HG03521 (cell line): ENCODE results near the gene ZFYVE9.
"Not testable (repeated sequence)": the region's sequence is repeated elsewhere in the genome, so short reads cannot be mapped to it uniquely, and the experiment has no call there.

Experiments
- ATAC-seq: cut with Tn5 transposase; IDR thresholded peaks from one replicate; pipeline ENCODE4 v1.9.1; 2021; ENCODE audit warnings: mild to moderate bottlenecking, moderate library complexity; ENCODE audit not compliant: unreplicated experiment

The ZFYVE9 gene

DNA sequence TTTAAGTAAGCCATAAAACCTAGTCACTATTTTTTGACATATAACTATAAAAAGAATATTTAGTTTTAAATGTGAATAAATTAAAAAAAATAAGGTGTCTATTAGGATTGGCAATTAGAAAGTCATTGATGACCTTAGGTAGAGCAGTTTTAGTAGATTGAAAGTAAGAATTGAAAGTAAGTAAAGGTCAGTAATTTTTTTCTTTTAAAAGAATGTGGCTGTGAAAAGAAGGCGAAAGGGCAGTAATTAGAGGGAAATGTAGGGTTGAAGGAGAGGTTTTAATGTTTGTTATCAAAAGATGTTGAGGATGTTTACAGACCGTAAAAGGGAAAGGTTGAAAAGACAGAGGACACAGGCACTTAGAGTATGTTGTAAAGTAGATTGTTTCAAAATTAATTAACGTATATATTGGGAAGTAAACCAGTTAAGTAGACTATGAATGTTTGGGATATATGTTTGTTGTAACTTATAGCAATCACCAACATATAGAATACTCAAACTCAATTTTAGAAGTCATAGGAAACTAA is 41.0 kb downstream of the ZFYVE9 start:
- no peak for ATAC-seq

DNA sequence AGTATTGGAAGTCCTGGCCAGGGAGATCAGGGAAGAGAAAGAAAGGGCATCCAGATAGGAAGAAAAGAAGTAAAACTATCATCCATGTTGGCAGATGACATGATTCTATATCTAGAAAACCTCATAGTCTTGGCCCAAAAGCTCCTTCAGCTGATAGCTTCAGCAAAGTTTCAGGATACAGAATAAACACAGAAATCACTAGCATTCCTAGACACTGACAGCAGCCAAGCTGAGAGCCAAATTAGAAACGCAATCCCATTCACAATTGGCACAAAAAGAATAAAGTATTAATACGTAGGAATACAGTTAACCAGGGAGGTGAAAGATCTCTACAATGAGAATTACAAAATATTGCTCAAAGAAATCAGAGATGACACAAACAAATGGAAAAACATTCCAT is 44.6 kb downstream of the ZFYVE9 start:
- ATAC-seq = no peak

DNA sequence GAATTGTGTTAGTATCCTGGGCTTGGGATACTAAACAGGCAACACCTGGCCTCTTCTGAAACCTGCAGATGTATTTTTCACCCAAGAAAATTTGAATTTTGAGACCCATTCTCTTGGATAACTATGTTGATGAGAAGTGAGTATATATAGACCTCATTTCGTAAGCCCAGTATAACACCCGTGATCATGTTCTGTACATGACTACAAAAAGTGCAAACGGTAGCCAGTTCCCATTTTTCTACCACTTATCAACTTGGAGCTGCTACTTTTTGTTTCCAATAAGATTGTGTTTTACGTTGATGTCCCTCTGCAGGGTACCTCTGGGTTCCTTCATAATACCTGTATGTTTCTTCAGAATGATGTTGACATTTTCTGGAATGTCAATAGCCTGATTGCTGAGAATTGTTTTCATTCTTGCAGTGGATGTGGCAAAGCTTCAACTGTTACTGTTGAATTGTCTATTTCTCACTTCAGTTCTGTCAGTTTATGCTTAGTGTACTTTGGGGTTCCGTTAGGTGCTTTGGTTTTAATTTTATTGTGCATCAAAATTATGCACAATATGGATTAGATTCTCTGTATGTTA is 48.1 kb downstream of the ZFYVE9 start:
- no peak for ATAC-seq

DNA sequence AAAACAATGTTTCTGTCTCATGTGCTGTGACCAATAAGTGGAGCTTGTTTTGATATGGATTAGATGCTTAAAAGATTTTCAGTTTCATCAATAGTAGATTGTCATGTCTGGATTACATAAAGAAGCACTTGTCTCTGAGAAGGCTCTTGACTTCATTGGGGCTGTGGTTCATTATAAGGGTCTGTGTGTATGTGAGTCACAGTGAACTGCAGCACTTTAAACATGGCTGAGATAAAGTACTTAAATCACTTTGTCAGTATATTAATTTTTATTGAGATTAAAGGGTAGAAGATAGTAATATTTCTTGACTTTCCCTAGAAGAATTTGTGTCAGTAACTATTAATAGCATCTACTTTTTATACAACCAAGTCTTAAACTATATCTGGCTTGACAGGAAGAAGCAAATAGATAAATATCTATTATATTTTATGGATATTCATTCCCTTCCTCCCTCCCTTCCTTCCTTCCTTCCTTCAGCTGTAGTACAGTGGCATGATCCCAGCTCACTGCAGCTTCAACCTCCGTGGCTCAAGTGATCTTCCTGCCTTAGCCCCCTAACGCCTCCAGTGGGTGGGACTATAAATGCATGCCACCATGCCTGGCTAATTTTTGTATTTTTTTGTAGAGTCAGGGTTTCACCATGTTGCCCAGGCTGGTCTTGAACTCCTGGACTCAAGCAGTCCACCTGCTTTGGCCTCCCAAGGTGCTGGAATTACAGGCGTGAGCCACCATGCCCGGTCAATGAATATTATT is 48.8 kb downstream of the ZFYVE9 start:
- no peak for ATAC-seq

DNA sequence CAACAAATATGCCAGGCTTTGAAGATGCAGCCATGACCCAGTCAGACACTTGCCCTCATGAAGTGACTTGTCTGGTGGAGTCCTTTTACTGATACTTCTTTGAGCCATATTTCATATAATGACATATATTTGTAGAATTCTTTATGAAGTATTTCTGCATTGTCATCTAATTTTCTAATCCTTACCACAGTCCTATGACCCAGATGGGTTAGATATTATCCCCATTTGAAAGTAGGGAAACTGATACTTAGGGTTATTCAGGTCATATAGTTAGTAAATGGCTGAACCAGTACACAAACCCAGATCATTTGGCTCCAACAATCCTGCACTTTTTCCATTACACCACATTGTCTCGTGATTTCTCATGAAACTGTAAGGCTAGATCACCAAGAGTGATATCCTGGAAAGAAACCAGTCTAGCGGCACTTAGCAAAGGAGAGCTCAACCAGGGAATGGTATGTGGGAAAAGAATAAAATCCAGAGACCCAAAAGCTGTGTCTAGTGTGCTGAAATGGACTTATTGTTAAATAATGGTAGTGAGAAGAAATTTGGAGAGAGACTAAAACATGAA is 49.6 kb downstream of the ZFYVE9 start:
- ATAC-seq = no peak

DNA sequence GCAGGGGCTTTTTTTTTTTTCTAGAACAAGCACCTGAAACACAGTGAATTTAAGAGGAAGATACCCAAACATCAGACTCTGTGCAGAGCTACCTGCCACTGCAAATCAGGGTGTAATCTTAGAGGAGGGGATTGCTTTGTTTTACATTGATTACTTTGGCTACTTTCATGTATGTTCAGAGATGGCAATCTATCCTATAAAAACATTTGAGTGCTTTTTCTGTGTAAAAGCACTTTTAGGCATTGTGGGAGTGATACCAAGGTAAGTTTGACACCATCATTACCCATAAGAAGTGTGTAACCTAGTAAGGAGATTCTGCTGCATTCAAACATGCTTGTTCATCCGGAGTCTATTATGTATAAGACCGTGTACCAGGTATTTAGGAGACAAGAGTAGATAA is 50.1 kb downstream of the ZFYVE9 start:
- no peak for ATAC-seq

DNA sequence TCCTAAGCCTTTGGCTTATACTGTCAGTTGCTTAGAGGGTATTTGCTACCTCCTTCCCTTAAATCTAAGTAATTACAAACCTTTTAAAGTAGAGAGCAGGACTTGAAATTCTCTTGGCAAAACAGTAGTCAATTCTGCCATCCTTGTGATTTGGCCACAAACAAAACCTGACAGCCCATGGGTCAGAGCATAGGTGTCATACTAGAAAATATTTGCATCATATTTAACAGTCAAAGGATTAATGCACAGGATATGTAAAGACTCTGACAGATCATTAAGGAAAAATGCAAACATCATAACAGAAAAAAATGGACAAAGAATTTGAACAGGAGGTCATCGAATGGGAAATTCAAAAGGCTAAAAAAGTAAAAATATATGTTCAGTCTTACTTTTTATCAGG is 50.5 kb downstream of the ZFYVE9 start:
- no peak for ATAC-seq

DNA sequence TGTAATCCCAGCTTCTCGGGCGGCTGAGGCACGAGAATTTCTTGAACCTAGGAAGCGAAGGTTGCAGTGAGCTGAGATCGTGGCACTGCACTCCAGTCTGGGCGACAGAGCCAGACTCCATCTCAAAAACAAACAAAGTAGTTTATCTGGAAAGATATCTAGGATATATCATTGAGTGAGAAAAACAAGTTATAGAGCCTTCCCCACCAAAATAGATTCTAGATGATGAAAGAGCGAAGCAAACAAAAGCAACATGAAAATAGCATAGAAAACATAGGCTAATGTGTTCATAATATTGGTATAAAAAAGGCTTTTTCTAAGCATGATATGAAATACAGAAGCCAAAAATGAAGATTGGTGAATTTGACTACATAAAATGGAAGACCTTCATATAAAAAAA is 52.1 kb downstream of the ZFYVE9 start:
- no peak for ATAC-seq

DNA sequence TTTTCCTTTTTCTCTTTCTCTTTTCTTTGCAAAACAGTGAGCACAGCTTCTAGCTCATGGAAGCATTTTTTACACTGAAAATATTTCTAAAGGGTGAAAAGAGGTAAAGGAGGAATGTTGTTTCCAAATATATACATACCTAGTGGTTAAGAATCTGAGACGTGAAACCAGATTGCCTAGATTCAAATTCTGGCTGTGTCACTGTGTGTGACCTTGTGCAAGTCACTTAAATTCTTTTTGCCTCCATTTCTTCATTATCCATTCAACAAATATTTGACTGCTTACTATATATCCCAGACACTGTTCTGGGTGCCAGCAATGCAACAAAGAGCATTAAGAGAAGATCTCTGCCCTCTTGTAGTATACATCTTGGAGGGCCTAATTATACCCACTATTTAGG is 53.3 kb downstream of the ZFYVE9 start:
- ATAC-seq = no peak

DNA sequence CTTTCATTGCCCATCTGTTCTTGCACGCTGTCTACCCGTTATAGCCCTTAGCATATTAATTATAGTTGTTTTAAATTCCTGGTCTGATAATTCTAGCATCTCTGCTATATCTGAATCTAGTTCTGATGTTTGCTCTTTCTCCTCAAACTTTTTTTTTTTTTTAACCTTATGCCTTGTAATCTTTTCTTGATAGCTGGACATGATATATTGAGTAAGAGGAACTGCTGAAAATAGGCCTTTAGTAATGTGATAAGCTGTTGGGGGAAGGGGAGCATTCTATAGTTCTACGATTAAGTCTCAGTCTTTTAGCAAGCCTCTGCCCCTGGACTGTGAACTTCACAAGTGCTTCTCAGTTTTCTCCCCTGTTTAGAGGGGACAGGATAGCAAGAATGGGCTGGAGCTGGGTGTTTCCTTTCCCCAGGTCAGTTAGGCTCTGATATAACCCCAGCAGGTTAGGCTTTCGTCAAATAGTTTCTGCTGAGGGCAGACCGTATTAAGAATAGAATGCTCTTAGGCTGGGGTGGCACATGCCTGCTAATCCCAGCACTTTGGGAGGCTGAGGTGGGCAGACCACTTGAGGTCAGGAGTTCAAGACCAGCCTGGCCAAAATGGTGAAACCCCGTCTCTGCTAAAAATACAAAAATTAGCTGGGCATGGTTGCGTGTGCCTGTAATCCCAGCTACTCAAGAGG is 62.2 kb downstream of the ZFYVE9 start:
- no peak for ATAC-seq

DNA sequence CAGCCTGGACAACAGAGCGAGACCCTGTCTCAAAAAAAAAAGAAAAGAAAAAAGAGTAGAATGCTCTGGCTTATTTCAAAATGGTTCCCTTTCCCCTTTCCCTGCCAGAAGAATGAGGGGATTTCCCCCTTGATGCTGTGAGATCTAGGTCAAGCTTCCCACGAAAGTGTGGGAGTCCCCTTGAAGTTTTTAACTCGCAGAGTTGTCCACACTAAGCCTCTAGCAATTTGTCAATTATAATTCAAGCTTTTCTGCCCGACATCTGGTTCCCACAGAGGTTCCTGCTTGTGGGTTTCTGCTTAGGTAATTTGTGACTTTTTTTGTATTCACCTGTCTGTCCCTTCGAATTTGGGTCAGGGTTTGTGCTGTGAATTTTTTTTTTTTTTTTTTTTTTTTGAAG is 62.8 kb downstream of the ZFYVE9 start:
- ATAC-seq = no peak

DNA sequence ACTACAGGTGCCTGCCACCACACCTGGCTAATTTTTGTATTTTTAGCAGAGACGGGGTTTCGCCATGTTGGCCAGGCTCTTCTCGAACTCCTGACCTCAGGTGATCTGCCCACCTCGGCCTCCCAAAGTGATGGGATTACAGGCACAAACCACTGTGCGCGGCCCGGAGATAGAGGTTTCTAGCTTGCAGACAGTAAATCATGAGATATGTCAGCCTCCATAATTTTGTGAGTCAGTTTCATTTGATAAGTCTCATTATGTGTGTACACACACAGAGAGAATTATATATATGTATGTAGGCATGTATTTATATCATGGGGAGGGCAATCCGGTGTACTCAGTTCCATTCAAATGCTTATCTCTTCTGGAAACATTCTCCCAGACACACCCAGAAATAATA is 64.8 kb downstream of the ZFYVE9 start:
- ATAC-seq = not testable (repeated sequence)

DNA sequence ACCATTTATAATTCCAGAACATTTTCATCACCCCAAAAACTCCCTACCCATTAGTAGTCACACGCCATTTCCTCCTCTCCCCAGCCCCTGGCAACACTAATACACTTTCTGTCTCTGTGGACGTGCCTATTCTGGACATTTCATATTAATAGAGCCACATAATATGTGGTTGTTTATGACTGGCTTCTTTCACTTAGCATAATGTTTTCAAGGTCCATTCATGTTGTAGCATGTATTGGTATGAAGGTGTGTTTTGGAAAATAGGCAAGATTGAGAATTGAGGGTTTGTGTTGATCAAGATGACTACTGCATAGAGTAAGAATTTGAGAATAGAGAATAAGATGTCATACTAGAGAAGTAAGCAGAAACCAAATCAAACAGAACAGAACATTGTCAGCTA is 67.5 kb downstream of the ZFYVE9 start:
- no peak for ATAC-seq

DNA sequence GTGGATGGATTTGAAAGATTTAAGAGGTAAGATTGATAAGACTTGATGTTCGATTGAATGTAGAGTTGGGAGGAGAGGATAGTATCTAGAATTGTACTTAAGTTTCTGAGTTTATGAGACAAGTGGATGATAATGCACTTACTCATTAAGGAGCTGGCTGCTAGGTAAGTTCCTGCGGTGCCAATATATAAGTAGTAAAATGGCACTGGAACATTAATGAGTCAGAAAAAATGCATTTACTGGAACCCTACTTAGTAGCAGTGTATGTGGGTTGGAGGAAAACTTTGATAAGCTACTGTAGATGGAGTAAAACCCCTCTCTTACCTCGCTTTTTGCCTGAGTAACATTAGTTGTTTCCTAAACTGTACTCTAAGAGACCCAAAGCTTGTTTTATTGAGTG is 68.2 kb downstream of the ZFYVE9 start:
- ATAC-seq = no peak

DNA sequence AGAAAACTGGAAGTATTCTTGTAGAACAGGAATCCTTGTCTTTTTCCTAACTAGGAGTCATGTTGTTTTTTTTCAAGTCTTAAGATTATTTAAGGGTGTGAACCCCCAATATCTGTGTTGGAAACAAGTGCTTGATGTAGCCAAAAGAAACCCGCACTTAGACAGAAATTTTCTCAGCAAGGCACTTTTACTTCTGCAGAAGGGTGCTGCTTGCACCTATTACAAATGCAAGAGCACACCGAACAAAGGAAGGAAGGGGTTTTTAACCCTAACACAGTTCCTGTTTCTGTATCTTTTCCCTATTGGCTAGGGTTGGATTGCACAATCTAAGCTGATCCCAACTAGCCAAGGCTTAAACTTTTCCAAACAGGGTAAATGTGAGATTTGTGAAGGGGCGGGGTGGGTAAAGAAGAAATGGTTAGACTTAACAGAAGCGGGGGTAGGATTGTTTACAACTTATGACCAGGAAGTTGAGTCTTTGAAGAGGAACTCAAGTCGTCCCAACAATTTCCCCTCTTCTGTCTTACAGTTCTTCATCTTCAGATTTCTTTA is 75.1 kb downstream of the ZFYVE9 start:
- ATAC-seq = no peak

DNA sequence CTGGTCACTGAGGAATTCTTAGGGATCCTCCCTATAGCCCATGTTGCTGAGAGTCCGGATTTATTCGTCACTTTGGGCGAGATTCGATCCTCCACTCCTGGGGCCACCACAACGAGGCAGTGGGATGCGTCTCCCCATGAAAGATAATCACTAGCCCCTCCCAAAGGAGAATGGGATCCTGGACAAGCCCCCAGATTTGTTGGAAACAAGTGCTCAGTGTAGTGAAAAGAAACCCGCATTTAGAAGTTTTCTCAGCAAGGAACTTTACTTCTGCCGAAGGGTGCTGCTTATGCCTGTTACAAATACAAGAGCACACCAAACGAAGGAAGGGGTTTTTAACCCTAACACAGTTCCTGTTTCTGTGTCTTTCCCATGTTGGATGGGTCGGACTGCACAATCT is 83.3 kb downstream of the ZFYVE9 start:
- ATAC-seq = no peak

DNA sequence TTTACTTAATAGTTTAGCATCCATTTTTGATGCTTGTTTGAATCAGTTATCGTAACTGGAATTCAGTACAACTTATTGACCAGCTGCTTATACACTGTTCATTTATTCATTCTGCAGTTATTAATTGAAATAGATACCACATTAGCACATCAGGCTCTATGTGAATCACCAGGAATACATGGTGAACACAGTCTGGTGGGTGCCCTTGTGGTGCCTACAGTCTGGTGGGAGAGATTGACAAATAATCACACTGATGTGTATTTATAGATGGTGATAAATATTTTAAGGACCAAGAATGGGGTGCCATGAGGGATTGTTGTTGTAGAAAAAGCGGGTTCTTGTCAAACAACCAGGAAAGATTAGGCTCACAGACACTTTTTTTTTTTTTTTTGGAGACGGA is 87.6 kb downstream of the ZFYVE9 start:
- ATAC-seq = no peak

DNA sequence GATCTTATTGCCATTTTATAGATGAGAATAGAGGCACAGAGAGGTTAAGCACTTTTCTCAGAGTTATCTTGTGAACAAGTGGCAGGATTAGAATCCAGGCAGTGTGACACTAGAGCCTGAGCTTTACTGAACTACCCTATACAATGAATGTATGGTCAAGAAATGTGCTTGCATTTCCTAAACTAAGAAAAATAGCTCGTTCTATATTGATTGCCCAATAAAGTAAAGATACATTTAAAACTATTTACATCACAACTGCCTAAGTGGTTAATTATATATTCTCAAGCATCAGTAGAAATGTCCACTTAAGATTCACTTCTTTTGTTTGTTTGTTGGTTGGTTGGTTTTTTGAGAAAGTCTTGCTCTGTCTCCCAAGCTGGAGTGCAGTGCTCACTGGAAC is 91.6 kb downstream of the ZFYVE9 start:
- ATAC-seq = no peak

DNA sequence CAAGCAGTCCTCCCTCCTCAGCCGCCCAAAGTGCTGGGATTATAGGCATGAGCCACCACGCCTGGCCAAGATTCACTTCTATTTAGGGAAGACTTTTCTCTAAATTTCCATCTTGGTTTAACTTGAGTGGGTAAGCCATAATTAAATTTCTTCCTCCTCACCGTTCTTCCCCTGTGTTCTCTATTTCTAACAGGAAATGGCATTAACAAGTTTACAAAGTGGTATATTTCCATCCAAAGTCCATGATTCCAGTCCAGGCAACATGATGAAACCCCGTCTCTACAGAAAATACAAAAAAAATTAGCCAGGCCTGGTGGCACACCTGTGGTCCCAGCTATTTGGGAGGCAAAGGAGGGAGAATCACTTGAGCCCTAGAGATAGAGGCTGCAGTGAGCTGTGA is 92.1 kb downstream of the ZFYVE9 start:
- no peak for ATAC-seq

DNA sequence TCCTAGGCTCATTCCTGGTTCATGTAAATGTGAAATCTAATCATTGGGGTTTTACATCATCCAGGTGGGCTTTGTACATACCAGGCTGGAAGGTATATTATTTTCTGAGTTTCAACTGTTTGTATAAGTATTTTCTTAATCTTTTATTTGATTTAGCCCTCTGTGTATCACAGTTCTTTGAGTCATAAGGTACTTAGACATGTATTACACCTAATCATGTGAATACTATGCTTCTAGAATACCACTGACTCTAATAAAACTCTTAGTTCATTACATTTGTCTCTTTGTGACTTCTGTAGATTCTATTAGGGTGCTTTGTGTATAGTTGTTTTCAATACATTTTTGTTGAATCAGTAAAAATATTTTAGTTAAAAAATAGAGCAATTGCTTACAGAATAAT is 92.8 kb downstream of the ZFYVE9 start:
- ATAC-seq = no peak

DNA sequence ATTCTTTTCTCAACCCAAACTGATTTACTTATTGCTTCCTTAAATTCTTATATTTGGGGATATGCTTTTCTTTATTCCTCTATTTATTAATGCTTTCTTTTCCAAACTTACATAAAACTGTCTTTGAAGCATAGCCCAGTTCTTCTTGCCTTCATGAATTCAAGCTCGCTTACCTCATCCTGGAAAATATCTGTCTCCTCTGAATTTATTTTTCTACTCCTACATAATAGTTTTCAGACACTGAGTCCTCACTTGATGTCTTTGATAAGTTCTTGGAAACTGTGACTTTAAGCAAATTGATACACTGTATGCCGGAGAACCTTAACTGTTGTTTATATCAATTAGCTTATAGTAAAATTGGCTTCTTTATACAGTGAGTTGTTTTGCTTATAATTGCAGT is 93.8 kb downstream of the ZFYVE9 start:
- ATAC-seq = no peak

DNA sequence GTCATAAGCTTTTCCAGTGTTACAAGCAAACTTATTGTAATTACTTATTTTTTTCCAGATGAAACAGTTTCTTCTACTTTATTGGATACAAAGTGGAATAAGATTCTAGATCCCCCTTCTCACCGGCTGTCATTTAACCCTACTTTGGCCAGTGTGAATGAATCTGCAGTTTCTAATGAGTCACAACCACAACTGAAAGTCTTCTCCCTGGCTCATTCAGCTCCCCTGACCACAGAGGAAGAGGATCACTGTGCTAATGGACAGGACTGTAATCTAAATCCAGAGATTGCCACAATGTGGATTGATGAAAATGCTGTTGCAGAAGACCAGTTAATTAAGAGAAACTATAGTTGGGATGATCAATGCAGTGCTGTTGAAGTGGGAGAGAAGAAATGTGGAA is 95.5 kb downstream of the ZFYVE9 start:
- no peak for ATAC-seq
